UCSD-AML1 (cell line): ENCODE results near the gene TRIP4.
A peak's percentile ranks its signal among the peaks of the same experiment; 100 is the strongest.

Source experiments
- DNase-seq: peaks from one replicate; lab custom pipeline; 2025; ENCODE audit not compliant: unreplicated experiment; lab: John Stamatoyannopoulos, UW

TRIP4 gene

GRCh38 chr15:64443747-64444621 lies 56.3 kb downstream of the TRIP4 start:
- no peak for DNase-seq

DNA sequence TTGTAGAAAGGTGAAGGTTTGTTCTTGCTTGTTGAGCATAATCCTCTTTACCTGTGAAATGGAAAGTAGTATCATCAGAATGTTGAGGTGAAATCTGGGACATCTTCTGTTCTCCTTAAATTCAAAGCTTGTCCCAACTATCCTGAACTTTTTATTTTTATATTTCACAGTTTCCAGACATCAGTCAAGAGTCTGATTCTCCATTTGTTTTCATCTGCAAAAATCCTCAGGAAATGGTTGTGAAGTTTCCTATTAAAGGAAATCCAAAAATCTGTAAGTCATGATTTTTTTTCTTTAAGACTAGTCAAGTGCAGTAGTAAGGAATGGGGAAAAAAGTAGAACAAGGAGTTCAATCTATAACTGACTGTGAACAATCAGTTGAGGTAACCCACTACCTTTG lies 57.2 kb downstream of the TRIP4 start:
- no peak for DNase-seq

- no peak for DNase-seq
Observed at GRCh38 chr15:64447536-64448315, 60.1 kb downstream of the TRIP4 start.

DNA sequence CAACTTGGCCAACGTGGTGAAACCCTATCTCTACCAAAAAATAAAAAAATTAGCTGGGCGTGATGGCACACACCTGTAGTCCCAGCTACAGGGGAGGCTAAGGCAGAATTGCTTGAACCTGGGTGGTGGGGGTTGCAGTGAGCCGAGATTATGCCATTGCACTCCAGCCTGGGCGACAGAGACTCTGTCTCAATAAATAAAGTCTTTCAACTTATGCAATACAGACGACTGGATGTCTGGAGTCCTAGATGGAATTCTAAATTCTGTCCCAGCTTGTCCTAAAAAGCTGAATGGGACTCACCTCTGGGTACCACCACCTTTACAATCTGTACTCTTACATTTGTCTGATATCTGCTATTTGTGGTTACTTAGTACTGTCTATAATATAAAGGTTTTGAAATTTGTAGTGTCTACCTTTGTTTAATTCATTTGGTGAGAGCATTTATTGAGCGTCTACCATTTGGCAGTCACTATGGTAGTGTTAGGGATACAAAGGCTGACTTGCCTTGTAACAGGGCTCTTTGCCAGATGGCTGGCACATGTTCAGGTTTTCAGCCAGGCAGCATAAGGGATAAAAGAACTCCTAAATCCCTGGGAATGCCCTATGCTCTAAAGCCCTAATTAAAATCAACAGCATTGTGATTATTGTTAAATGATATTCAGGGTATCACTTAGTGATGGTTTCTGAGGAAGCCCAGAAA lies 65.5 kb downstream of the TRIP4 start:
- DNase-seq: no peak

- no peak for DNase-seq
Observed at GRCh38 chr15:64453689-64454037, 66.0 kb downstream of the TRIP4 start.

DNA sequence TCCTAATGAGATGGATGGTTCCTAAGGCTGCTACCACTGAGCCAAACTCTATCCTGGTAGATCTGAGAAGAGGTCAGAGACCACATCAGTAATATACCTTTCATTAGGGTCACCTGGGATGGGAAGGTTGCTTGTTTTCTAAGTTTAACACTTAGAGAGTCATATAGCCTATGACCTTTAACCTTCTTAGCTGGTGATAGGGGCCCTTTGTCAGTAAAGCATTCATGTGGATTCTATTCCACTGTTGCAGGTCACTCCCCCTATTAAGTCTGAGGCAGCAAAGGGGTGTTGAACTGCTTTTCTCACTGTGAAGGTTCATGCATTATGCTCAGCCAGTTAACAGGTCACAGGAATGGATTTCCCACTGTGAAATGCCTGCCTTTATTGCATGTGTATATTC lies 66.6 kb downstream of the TRIP4 start:
- DNase-seq: no peak

- peak; percentile 18 for DNase-seq
Observed at GRCh38 chr15:64455961-64456371, 68.3 kb downstream of the TRIP4 start.

GRCh38 chr15:64456634-64457108 lies 69.0 kb downstream of the TRIP4 start:
- DNase-seq: peak; percentile 14

GRCh38 chr15:64459066-64459781 lies 71.6 kb downstream of the TRIP4 start:
- no peak for DNase-seq

- peak; percentile 89 for DNase-seq
Observed at GRCh38 chr15:64460206-64460723, 72.6 kb downstream of the TRIP4 start, which contains the start of gene ZNF609. Gene ZNF609 (plus strand): TSS chr15:64460578. CDS start chr15:64499420, 38,842 bp downstream.

DNA sequence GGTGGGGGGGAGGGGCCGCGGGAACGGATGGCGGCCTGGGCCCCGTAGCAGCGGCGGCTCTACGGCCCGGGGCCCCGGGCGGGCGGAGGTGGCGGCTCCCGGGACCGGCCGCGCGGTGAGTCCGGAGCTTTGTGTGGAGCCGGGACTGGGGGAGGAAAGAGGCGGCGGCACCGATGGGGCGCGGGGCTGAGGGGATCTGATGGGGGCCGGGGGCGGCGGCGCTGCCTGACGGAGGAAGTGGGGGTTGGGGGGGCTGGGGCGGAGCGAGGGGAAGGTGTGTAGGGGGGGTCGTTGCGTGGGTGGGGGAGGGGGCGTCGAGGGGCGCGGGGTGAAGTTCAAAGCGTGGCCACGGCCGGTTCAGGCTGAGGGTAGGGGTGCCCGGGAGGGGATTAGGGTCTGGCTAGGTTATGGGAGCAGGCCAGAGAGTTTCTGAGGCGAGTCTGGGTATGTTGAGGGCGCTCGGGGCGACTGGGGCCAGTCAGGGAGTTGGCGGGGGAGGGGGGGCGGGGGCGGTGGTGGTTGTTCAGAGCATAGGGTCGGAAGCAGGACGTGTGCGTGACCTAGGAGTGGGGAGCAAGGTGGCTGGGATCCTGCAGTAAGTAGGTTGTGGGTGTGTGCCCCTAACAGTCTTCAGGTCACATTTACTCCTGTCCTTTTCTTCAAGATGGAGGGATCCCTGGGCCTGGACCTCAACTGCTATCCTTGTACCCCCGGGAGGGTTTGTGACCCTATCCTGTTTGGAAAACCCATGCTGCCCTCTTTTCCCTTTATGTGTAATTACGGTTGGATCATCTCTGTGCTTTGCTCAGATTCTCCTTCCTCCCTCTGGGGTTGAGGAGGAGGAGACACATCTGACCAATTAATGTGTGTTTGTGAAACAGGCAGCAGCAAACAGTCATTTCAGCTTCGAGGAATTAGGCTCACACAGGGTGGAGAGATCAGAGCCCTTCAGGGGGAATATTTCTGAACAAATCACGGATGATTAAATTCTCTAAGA lies 73.4 kb downstream of the TRIP4 start:
- DNase-seq: peak; percentile 38

GRCh38 chr15:64461721-64462162 lies 74.1 kb downstream of the TRIP4 start:
- DNase-seq: no peak

DNA sequence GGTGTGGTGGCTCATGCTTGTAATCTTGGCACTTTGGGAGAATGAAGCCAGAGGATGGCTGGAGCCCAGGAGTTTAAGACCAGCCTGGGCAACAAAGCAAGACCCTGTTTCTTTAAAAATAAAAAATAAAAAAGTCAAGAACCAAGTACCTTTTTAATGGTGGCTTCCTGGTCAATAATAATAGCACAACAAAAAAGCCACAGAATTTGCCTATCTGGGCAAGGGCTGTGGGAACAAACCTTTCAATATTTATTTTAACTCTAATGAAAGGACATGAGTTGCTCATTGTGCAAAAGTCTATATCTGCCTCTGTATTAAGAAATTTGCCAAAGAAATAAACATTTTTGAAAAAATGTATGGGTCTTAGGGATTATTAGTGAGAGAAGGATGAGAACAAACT lies 74.9 kb downstream of the TRIP4 start:
- no peak for DNase-seq

GRCh38 chr15:64464276-64465005 lies 76.8 kb downstream of the TRIP4 start:
- no peak for DNase-seq

DNA sequence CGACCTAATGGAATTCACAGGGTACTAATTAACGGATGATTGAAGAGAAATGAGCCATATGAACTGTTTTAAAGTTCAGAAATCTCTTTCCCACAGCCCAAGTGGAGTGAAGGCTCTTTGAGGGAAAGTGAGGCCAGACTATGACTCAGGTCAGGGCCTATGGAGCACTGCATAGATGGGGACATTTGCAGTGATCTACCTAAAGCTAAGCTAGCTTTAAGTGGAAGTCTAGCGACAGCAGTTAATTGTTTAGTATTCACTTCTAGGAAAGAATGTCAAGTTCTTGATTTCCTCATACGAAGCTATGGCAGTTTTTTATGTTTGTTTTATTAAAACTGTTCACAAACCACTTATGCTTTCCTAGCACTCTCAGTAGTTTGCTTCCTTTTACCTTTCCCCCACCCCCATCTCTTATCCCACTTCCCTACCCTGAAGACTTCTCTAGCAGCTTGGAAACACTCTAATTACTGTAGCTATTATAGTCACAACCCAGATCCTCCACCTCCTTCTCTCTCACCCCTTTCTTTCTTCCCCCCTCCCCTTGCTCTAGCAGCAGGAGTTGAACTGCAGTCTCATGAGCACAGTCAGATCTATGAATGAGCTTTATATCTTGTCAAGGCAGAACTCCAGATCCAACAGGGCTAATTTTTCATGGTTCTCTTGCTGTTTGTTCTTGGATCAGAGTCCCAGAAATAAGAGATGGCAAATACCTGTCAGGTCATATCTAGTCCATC lies 78.9 kb downstream of the TRIP4 start:
- DNase-seq: no peak

DNA sequence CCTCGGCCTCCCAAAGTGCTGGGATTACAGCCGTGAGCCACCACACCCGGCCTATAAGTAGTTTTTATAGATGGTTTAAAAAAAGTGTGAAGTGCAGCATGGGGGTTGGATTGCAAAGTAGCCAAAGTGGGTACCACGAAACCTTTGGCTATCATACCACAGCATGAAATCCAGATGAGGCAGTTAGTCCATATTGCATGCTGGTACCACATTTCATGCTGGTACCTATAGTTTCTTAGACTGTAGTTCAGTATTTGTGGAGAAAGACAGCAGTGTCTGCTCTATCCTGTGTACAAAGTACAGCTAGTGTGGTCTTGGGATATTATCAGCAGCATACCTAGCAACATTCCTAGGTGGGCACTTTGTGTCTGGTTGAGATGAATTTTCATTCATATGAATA lies 84.5 kb downstream of the TRIP4 start:
- no peak for DNase-seq

DNA sequence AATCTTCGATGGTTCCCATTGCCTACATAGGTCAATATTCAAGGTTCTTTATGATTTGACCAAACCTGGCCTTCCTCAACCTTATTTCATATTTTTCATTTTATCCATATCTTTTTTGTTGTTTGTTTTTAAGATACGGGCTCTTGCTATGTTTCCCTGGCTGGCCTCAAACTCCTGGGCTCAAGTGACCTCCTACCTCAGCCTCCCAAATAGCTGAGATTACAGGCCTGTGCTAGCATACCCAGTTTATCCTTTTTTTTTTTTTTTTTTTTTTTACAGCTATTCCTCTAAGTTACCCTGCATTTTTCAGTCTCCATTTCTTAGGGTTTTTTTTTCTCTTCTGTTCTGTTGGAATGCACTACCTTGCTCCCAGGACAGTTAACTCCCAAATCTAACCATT lies 87.2 kb downstream of the TRIP4 start:
- no peak for DNase-seq

- DNase-seq: no peak
Observed at GRCh38 chr15:64476550-64476949, 88.9 kb downstream of the TRIP4 start.
